GM21737 (cell line): ENCODE results near the gene FAM53B.
A peak's percentile ranks its signal among the peaks of the same experiment; 100 is the strongest.

Experiments used
- ATAC-seq: cut with Tn5 transposase; IDR thresholded peaks from one replicate; pipeline ENCODE4 v1.9.1; 2021; ENCODE audit warnings: mild to moderate bottlenecking, moderate library complexity; ENCODE audit not compliant: unreplicated experiment

Gene FAM53B

DNA sequence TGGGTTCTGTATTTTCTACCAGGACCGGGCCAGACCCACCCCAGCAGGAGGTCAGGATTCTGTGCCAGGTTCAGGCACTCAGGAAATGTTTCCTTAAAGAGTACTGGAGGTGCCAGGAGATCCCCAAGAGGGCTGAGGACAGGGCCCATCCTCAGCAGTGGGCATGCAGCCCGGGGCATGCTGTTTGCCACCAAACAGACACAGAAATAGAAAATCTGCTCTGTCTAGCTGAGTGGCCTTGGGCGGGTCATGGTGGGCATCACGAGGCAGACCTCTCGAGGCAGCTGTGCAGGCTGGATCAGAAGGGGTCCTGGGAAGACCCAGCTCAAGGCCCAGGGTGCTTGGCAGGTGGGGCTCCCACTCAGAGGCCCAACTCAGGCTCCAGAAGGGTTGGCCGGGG is 105.0 kb downstream of the FAM53B start:
- ATAC-seq: no peak

GRCh38 chr10:124637746-124638145 is 106.4 kb downstream of the FAM53B start:
- ATAC-seq: no peak

DNA sequence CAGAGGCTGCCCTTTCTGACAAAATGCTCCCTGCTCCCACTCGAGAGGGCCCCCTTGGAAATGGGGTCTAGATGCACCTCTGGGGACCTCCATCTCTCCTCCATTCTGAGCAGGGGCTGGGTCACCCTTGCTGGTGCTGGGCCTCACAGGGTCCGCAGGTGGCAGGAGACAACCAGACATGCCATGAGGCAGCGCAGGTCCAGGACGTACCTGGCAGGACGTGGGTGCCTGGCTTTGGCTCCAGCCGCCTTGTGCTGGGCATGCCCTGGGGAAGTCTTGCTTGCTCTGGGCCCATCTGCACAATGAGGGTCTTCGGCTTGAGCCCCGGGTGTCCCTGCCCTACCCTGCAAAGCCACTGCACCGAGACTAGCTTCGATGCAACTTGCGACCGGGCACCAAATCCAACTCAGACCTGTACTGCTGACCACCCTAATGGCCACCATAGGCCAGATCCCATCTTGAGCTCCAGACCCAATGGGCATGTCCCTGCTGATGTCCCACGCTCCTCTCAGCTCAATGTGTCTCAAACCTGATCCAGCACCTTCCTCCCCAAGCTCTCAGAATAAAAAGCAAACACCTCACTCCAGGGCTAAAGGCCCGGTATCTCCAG is 107.0 kb downstream of the FAM53B start:
- ATAC-seq: no peak

- ATAC-seq: no peak
These were observed 107.7 kb downstream of the FAM53B start for GRCh38 chr10:124636271-124636995.

GRCh38 chr10:124632566-124632965 is 111.6 kb downstream of the FAM53B start:
- ATAC-seq: no peak

DNA sequence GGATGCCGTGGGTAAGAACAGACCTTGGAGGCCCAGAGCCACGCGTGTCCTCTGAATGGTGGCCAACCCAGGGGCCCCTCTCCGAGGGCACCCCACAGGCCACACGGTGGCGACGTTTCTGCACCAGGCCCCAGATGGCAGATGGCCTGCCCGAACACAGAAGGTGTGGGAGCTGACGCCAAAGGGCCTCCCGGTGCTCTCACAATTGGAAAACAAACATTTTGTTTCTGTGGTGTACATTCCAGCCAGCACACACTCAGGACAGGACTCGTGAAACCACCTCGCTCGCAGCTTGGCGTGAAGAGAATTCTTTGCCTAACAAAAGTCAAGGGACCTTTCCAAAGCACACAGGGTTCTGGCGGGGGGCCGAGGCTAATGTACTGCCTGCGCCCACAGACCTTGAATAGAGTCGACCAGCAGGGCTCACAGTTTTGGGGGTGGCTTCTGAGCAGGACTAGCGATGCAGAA is 112.1 kb downstream of the FAM53B start:
- no peak for ATAC-seq

GRCh38 chr10:124630551-124630950 is 113.6 kb downstream of the FAM53B start:
- no peak for ATAC-seq

- ATAC-seq: no peak
These were observed 114.3 kb downstream of the FAM53B start for GRCh38 chr10:124629842-124630241.

- no peak for ATAC-seq
These were observed 114.8 kb downstream of the FAM53B start for GRCh38 chr10:124629415-124629814.

GRCh38 chr10:124628676-124629021 is 115.5 kb downstream of the FAM53B start:
- no peak for ATAC-seq

GRCh38 chr10:124627866-124628675 is 116.1 kb downstream of the FAM53B start:
- no peak for ATAC-seq

GRCh38 chr10:124626759-124627380 is 117.3 kb downstream of the FAM53B start:
- ATAC-seq: peak; percentile 58

DNA sequence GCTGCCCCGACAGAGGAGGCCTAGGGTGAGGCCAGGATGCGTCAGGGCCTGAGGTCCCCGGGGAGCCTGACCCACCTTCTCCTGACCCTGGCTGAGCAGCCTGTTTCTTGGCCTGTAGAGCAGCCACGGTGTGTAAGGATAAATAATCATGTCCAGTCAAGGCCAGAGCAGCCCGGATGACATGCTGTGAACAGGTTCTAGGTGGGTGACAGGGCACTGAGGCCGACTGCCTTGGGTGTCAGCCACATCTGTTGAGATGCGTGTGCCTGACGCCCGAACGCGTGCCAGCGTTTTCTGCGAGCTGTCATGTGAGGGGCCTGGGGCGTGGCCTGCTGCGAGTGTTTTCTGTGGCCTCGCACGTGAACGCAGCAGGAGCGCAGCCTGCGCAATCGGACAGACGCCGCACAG is 118.3 kb downstream of the FAM53B start:
- no peak for ATAC-seq

DNA sequence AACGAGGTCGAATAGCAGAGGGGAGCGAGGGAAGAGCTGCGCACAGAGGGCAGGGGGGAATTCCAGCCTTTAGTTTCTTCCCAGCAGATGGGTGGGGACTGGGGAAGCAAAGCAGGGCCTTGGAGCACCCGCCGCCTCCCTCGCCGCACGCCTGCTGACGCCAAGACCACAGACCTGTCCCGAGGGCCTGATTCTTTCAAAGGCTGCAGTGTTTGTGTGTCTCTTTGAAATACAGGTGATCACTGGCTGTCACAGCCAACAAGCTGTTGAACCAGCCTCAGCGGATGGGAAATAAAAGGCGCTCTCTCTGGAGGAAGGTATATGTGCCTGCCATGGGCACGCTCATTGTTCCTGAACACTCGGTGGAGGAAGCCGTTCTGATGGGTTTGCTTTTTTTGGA is 119.3 kb downstream of the FAM53B start:
- no peak for ATAC-seq

DNA sequence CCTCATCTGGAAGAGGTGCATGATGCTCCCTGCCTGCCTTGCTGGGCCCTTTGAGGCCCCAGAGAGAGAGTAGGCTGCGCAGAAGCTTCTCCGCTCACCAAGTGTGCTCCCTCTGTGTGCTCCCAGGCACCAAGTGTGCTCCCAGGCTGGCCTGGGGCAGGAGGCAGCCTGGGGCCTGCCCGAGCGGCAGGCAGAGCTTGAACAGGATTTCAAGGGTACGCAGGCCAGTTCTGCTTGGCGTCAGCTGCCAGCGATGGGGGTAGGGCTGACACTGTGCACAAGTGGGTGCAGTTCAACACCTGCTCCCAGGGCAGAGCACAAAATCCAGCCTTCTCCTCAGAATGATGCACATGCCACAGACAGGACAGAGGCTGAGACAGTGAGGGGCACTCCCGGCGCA is 119.7 kb downstream of the FAM53B start:
- no peak for ATAC-seq

- ATAC-seq: no peak
These were observed 120.2 kb downstream of the FAM53B start for GRCh38 chr10:124624006-124624405.

DNA sequence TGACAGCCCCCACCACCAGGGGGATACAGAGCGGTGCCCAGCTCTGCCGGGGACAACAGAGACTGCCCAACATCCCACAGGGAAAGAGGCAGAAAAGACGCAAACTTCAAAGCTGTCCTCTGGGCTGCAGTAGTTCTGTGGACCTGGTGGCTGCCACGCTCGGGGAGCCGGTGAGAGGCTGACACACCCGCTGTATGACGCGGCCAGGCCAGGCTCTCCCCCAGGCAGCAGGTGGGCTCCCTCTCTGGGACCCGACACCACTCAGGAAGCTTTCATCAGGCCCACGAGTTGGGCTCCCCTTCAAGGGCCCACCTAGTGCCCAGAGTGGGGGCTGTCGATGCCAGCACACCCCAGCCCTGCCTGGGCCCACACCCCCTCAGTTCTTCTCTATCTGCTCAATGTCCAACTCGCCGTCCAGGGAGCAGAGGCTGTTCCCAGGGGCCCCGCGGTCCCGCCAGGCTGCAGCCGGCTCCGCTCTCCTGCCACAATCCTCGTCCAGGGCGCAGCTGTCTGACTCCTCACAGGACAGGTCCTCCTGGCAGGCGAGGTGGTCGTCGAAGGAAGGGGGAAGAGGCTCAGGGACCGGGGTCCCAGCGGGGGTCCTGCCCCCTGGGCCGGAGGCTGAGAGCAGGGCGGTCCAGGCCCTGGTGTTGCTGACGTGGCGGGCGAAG is 121.2 kb downstream of the FAM53B start:
- ATAC-seq: no peak

DNA sequence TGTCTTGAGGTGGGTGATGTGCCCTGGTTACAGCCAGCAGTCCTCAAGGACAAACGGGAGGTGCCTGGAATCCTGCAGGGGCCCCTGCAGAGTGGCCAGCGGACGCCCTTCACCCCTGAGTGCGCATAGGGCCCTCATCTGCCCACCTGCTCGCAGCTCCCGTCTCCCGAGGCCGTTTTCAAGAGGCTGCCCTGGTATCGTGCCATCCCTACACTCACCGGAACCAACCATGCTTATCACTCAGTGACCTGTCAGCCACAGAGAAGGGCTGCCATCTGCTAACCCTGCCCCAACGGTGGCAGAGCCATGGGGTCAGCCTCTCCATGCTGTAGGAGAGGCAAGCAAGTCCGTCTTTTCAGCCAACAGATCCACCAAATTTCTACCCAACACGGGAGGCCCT is 122.0 kb downstream of the FAM53B start:
- ATAC-seq: no peak

DNA sequence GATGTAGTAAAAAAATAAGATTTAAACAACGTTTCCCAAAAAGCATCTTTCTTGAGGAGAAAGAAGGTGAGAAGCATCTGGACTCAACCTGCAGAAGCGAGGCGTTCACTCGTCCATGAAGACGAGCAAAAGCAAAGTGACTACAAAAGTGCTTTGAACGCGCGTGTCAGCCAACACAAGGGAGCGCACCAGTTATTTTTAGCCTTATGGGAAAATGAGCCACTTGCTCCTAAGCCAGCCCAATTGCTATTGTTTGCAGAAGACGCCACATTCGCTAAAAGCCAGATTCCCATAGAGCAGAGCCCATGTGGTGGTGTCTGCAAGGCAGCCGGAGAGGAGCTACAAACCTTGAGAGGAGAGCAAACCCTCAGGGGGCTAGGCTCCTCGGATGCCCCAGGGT is 122.5 kb downstream of the FAM53B start:
- ATAC-seq: no peak

DNA sequence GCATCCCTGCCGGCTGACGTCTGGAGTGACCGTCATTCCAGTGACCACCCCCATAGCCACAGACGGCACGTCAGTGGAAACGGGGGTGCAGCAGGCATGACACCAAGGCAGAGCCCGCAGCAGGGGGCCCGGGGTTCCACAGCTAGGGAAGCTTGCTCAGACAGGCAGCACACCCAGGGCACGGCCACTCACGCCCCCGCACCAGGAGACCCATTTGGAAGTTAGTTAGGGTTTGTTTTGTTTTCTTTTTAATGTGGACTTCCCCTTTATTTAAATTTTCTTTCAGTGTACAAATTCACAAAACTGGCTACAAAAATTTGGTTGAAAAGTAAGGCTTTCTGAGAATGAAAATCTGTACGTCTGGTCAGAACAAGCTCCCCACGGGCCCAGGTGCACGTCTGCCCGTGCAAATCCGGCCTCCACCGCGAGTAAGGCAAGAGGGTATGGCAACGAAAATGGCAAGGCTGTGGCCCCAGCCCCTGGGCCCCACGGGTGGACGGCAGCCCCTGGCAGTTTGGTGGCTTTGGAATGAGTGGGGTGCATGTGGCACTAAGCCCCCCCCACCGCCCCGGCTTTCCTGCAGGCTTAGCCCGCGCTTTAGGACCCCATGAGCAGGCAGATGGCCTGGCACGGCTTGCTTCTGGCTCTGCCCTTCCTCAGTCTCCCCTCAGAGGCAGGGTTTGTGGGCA is 124.2 kb downstream of the FAM53B start:
- ATAC-seq: peak; percentile 46
